Stimulated activated CD4-positive, alpha-beta T cell treated with anti-CD3 and anti-CD28 coated beads, TNF-alpha, amount 100 ng/mL, for 24 hours (primary cell): ENCODE measurements around the gene PLK5.
"Not testable (repeated sequence)": the region's sequence is repeated elsewhere in the genome, so short reads cannot be mapped to it uniquely, and the experiment has no call there.

Source experiments
- DNase-seq, 3 experiments: peaks; one replicate each; pipeline ENCODE4 v3.0.0-alpha.2; 2020; ENCODE audit warnings: low read depth in 3 of 3

Gene PLK5

DNA sequence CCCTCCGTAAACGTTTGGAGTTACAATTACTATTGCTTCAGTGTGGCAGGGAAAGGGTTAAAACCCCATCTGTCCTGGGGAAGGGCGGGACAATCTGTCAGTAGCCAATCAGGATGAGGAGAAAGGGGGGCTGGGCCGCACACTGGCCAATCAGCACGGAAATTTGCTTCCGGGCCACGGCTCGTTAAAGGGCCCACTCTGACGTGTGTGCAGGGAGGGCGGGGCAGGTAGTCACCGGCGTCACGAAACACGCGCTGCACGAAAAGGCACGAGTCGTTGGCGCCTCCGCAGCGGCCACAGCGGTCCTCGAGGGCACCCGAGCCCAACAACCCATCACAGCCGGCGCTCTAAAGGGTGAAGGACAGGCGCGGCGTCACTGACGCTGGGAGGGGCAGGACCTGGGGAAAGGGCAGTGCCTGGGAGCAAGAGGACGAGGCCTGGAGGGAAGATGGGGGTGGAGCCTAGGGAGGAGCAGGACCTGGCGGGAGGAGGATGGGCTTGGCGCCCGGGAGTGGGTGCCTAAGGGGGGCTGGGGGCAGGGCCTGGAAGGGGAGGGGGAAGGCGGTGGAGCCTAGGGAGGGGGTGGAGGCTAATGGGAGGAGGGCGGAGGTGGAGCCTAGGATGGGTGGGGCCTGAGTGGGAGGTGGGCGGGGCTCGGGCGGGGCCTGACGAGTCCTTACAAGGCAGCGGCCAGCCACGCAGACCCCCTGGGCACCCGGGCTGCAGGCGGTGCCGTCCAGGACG lies 15.9 kb upstream of the PLK5 start:
- peak; percentile 78 to 90 (median 86) for DNase-seq

DNA sequence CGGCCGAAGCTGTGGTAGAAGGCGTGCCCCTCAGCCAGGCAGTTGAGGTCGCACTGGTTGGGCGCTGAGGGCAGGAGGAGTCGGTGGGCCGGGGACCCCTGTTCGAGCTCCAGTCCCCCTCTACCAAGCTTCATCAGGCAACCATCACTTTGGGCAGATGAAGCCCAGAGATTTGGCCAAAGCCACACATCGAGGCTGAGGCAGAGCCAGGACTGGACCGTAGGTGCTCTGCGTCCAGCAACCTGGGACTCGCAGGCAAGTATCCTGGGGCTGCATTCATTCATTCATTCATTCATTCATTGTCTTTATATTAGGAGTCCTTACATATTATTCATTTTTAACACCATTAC lies 15.4 kb upstream of the PLK5 start:
- no peak for DNase-seq

DNA sequence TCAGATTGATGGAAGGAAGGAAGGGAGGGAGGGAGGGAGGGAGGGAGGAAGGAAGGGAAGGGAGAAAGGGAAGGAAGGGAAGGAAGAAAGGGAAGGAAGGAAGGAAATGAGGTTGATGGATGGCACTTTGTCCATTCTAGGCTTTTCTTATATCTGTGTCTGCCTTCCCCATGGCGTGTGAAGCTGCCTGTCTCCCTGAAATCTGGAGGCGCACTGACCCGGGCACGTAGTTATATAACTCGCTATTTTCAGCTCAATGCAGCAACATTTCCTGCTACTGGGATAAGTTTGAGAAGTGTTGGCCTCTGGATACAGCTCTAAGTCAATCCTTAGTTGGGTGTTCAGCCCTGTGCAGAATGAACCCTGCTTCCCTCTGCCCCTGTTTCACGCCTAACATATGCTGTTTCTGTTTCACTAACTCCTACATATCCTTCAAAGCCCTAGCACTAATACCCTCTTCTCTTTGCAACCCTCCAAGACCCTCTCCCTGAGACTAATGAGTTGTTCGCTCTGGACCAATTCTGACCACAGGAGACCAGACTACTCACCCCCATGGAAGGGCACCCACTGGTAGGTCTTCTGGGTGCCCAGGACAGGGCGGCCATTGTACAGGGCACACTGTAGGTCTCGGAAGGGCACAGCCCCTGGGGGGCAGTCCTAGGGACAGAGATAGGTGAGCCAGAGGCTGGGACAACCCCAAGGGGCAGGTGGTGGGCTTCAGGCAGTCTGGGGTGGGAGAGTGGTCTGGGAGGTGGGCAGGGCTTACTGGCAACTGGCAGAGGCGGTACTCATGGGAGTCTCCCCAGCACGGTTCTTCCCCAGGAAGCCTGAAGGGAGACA lies 14.1 kb upstream of the PLK5 start:
- no peak for DNase-seq

- no peak for DNase-seq
These were observed 13.5 kb upstream of the PLK5 start for GRCh38 chr19:1510442-1510806.

DNA sequence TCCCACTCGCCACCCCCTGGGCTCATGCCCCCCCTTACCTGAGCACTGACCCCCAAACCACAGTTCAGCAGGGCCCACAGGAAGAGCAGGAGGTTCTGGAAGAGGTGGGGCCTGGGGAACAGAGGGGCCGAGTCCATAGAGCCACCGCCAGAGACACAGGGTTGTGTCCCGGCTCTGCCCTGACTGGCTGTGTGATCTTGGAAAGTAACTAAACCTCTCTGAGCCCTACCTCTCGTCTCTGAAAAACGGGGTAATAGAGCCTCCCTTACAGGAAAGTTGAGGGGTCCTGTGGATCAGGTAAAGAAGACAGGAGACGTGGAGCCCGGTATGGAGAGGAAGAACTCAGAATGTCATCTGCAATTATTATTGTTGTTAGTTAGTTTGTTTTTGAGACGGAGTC lies 13.1 kb upstream of the PLK5 start:
- DNase-seq: no peak

- DNase-seq: no peak
These were observed 12.3 kb upstream of the PLK5 start for GRCh38 chr19:1511318-1512317.

DNA sequence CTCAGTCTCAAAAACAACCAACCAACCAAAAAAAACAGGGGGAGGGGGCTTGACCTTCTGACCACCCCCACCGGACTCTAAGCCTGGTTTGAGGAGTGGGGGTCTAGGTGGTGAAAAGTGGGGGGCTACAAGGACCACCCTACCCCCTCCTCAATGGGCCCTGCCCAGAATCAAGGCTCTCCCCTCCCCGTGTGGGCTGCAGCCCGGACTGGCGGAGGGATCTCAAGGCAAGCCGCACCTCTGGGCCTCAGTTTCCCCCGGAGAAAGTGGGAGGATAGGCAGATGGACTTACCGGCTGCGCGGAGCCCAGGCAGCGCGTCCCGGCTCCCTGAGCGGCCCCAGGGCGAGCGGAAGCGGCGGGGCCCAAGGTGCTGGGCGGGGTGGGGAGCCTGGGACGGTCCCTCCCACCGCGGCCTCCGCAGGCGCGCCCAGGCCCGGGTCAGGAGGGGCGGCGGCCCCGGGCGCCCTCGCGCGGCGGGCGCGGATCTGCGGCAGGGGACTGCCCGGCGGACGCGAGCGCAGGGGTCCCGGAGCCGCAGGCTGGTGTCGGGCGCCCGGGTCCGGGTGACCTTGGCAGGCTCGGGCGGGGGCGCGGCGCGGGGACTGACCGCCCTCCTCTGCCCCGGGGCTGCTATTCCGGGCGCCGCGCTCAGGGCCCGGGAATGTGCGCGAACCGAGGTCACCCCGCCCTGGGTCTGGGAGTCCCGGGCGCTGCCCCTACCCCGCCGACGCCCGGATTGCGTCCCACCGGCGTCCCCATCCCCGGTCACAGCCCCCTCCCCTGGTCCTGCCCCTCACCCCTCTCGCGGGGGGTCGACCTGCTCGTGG lies 11.0 kb upstream of the PLK5 start, which contains the start of gene ADAMTSL5:
Gene ADAMTSL5, minus strand, starts transcription at position 349 of the 828 bp plus-strand sequence. CDS start 2,076 bp downstream, outside the sequence.
- DNase-seq: peak; percentile 38 to 77 (median 51)

- DNase-seq: peak; percentile 33 to 69 (median 54)
These were observed 10.2 kb upstream of the PLK5 start for GRCh38 chr19:1513499-1514294.

GRCh38 chr19:1514295-1514661 lies 9.6 kb upstream of the PLK5 start:
- DNase-seq: no peak

DNA sequence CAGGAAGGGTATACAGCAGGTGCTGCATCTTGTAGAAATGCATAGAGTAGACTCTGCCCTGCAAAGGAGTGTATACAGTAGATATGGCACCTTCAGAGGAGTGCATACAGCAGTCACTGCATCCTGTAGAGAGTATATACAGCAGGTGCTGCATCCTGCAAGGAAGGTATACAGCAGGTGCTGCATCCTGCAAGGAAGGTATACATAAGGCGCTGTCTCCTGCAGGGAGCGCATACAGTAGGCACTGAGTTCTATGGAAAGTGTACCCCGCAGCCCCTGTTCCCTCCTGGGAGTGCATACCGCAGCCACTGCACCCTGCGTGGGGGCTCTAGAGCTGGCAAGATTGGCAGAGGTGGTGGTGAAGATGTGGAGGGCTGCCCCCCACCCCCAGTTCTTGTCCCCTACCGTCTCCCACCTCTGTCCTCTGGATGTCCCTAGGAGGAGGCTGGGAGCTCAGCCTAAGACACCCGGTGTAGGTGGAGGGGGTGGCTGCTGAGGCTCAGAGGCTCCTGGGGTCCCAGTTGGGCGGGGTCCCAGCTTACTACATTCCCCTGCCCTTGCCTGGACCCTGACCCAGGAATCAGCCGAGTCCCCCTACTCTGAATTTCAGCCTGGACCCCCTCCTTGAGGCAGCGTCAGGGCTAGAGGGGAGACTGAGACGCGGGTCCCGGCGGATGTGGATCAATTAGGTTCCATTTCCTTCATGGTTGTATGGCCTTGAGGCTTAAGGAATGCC lies 8.7 kb upstream of the PLK5 start:
- DNase-seq: no peak

- DNase-seq: no peak
These were observed 7.5 kb upstream of the PLK5 start for GRCh38 chr19:1516395-1516753.

DNA sequence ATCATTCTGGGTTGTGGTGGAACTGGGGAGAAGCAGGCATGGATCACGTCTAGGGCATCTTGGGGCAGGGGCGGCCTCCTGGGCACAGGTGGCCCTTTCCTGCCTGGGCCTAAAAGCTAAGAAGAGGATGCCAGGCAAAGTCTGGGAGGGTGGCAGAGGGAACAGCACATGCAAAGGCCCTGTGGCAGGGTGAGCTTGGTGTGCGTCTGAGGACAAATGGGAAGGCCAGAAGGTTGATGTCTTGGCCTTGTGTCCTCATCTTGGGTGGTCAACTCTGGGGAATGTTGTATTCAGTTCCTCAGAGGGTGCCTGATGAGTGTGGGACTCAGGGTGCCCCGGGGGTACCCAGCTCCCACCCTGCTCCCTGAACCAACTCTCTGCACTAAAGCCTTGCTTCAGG lies 5.4 kb upstream of the PLK5 start:
- DNase-seq: no peak

DNA sequence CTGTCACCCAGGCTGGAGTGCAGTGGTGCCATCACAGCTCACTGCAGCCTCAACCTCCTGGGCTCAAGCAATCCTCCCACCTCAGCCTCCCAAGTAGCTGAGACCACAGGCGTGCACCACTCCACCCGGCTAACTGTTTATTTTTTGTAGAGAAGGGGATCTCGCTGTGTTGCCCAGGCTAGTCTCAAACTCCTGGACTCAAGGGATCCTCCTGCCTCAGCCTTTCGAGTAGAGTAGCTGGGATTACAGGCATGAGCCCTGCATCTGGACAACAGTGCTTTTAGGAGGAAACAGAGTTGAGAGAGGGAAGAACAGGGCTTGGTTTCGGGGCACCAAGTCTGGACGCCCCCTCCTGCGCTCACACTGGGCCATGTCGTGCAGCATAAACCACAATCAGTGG lies 4.1 kb upstream of the PLK5 start:
- DNase-seq: not testable (repeated sequence)

GRCh38 chr19:1520203-1520780 lies 3.6 kb upstream of the PLK5 start:
- no peak for DNase-seq

GRCh38 chr19:1521636-1522035 lies 2.2 kb upstream of the PLK5 start:
- no peak for DNase-seq

DNA sequence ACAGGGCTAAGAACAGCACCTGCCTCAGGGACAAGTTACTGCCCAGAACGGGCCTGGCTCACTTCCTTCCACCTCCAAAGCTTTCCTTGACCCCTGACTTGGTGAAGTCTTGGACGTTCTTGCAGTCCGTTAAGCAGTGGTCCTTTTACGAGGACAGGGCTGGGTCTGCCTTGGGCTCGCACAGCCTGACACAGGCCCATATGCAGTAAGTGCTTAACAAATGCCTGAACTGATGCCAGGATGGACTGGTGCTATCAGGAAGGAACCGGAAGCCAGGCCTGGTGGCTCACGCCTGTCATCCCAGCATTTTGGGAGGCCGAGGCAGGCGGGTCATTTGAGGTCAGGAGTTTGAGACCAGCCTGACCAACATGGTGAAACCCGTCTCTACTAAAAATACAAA lies 1.8 kb upstream of the PLK5 start:
- no peak for DNase-seq

- DNase-seq: no peak
These were observed 1.0 kb upstream of the PLK5 start for GRCh38 chr19:1522838-1523237.

DNA sequence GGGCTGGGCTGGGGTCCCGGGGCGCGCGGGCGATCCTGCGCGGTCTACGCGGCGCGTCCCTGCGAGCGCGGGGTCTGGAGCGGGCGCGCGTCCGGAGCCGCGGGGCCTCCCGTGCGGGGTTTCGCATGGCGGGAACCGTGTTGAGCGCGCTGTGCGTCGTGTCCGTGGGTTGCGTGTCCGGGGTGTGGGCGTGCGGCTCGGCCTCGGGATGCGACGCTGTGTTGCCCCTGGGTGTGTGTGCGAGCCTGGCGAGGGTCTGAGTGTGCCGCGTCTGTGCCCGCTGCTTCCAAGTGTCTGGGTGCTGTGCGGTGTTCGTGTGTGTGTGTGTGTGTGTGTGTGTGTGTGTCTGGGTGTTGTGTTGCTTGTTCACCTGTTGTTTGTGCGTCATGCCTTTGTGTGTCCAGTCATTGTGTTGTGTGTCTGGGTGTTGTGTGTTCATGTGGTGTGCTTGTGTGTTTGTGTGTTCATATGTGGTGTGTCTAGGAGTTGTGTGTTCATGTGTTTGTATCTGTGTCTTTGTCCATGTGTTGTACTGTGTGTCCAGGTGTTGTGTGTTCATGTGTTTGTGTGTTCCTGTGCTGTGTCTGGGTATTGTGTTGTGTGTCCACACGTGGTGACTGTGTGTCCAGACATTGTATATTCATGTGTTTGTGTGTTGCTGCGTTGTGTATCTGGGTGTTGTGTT lies 552 bp downstream of the PLK5 start:
- DNase-seq: no peak

GRCh38 chr19:1524972-1525325 lies 1.1 kb downstream of the PLK5 start:
- DNase-seq: no peak
